Measurements from ENCODE around the gene CHKB.
"Not testable (repeated sequence)": the region's sequence is repeated elsewhere in the genome, so short reads cannot be mapped to it uniquely, and the experiment has no call there.

Gene CHKB

GRCh38 chr22:50533856-50534711 is 48.6 kb downstream of the CHKB start:
- peak; percentile 93 for FAIRE-seq

GRCh38 chr22:50532824-50533796 is 49.5 kb downstream of the CHKB start:
- FAIRE-seq, result peak; percentile 78
- DNase-seq (ENCODE audit: insufficient read length, low spot score), result no peak

More at GRCh38 chr22:50533856-50534711, 48.6 kb downstream of the CHKB start:
- not testable (repeated sequence) for DNase-seq (ENCODE audit: insufficient read length, low spot score)

- no peak for DNase-seq (ENCODE audit: insufficient read length, low spot score)
These were observed 50.5 kb downstream of the CHKB start for GRCh38 chr22:50531962-50532674.

GRCh38 chr22:50531546-50531961 is 51.1 kb downstream of the CHKB start:
- no peak for DNase-seq (ENCODE audit: insufficient read length, low spot score)
- peak; percentile 88 for FAIRE-seq

More at GRCh38 chr22:50531962-50532674, 50.5 kb downstream of the CHKB start:
- peak; percentile 54 for FAIRE-seq

- DNase-seq (ENCODE audit: insufficient read length, low spot score) (no peak), FAIRE-seq (peak; percentile 92)
These were observed 51.6 kb downstream of the CHKB start for GRCh38 chr22:50530877-50531545.

GRCh38 chr22:50530580-50530876 is 52.1 kb downstream of the CHKB start:
- FAIRE-seq (no peak), DNase-seq (ENCODE audit: insufficient read length, low spot score) (no peak)

GRCh38 chr22:50529897-50530579 is 52.6 kb downstream of the CHKB start, which contains the start of gene TYMP:
TYMP (minus strand) TSS chr22:50530012; CDS start chr22:50529709, 303 bp downstream.
- DNase-seq (ENCODE audit: insufficient read length, low spot score), result no peak
- FAIRE-seq, result peak; percentile 73

- DNase-seq (ENCODE audit: insufficient read length, low spot score) (no peak), FAIRE-seq (no peak)
These were observed 53.2 kb downstream of the CHKB start for GRCh38 chr22:50529416-50529896.
